GM21367 (cell line): ENCODE results near the gene LSM4.
"Not testable (repeated sequence)": the region's sequence is repeated elsewhere in the genome, so short reads cannot be mapped to it uniquely, and the experiment has no call there.

ENCODE experiments used
- ATAC-seq: cut with Tn5 transposase; IDR thresholded peaks from one replicate; pipeline ENCODE4 v1.9.1; 2021; ENCODE audit not compliant: unreplicated experiment

The LSM4 gene

DNA sequence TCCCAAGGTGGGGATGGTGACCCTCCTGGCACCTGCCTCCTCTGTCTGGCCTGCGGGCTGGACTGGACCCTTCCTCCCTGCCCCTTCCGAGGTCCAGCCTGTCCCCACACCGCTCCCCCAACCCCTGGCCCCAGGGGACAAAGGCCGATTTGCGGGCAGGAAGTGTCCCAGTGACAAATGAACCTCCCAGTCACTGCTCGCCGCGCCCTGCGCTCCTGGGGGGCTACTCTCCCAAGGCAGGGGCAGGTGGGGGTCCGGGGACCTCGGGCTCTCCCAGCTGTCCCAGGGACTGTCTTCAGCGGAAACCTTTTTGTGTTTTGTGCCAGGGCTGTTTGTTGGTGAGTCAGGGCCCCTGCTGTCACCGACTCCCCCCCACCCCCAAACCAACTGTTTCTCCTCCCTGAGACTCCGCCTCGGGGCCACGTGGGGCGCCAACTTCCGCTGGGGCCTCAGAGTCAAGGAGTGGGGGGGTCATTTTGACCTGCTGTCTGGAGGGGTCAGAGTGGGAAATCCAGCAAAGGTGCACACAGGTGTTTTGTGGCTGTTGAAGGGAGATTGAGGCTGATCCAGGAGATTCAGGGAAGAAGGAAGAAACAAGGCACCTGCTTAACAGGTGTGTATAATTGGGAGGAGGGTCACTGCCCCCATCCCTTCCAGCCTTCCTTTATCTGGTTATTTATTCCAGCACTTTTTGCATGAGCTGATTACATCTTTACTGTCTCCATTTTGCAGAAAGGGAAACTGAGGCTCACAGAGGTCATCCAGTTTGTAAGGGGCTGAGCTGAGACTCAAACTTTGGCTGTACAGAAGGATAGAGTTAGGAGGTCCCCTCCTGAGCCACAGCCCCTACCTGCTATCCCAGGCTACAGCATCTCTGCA is 18.4 kb upstream of the LSM4 start:
- no peak for ATAC-seq

DNA sequence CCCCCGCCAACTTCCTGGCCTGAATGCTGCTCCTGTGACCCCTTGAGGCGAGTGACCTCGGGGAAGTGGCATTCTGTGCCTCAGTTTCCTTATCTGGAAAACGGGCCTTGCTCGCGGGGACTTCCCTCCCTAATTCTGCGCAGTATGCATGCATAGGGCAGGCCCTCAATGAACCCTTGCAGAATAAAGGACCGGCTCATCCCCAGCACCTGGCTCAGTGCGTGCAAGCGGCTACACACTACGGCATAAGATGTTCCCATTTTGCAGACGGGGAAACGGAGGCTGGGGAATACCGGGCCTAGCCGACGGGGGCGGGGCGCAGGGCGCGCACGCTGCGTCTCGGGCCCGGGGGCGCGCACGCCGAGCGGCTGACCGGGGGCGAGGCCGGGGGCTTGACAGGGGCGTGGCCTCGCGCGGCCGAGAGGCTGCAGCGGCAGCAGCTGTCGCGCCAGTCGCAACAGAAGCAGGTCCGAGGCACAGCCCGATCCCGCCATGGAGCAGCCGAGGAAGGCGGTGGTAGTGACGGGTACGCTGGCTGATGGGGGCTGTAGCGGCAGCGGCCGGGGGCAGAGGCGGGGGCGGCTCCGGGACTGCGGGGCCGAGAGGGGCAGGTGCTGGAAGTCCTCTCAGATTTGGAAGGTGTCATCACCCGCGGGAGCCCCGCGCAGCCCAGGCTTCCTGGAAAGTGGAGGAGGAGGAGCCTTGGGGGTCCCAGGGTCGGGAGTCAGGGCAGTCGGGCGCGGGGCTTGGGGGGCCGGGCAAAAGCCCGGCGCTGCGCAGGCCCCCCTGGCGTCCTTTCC is 17.5 kb upstream of the LSM4 start, which contains the start of gene PGPEP1:
Gene PGPEP1 (plus strand): TSS at position 409 of the 800 bp plus-strand sequence. CDS start 84 bp downstream, at position 493.
- no peak for ATAC-seq

DNA sequence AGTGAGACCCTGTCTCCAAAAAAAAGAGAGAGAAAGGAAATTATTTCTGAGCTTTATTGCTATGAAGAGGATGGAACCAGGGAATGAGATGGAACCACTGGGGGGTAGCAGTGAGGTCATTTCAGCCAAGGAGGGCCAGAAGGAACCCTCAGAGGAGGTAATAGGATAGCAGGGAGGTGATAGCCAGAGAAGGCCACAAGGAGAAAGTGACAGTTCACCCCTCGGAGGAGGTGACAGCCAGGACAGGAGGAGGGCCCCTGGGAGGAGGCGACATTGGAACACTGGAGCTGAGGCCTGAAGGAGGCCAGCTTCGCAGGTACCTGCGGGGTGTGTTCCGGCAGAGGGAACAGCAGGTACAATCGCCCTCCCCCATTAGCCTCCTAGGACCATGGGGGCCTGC is 16.8 kb upstream of the LSM4 start:
- no peak for ATAC-seq

DNA sequence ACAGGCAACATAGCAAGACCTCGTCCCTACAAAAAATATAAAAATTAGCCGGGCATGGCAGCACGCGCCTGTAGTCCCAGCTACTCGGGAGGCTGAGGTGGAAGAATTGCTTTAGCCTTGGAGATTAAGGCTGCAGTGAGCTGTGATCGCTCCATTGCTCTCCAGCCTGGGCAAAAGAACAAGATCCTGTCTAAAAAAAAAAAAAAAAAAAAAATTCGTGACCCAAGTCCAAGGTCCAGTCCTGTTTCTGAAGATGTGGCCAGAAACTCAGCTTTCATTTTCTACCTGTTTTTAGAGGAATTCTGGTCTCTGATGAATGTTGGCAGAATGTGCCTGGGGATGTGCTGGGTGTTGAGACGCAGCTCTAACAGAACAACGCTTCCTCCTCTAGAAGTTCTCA is 15.7 kb upstream of the LSM4 start:
- ATAC-seq = no peak

DNA sequence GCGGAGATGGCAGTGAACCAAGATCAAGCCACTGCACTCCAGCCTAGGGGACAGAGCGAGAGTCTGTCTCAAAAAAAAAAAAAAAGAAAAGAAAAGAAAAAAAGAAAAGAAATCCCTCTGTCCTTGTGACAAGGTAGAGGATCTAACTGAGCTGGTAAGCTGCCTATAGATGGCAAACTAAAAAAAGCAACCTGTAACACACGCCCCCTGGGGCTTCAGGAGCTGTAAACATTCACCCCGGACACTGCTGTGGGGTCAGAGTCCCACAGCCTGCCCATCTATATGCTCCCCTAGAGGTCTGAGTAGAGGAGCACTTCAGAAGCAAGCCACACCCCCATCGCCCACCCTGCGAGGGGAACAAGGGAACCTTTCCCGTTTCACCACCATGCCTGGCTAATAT is 13.2 kb upstream of the LSM4 start:
- ATAC-seq = no peak

DNA sequence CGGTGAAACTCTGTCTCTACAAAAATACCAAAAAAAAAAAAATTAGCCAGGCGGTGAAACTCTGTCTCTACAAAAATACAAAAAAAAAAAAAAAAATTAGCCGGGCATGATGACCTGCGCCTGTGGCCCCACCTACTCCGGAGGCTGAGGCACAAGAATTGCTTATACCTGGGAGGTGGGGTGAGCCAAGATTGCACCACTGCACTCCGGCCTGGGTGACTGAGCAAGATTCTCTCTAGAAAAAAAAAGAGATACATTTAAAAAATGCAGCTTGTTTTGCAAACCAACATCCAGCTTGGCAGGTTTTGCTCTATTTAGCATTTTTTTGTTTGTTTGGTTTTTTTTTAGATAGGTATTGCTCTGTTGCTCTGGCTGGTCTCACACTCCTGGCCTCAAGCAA is 10.8 kb upstream of the LSM4 start:
- ATAC-seq = no peak

DNA sequence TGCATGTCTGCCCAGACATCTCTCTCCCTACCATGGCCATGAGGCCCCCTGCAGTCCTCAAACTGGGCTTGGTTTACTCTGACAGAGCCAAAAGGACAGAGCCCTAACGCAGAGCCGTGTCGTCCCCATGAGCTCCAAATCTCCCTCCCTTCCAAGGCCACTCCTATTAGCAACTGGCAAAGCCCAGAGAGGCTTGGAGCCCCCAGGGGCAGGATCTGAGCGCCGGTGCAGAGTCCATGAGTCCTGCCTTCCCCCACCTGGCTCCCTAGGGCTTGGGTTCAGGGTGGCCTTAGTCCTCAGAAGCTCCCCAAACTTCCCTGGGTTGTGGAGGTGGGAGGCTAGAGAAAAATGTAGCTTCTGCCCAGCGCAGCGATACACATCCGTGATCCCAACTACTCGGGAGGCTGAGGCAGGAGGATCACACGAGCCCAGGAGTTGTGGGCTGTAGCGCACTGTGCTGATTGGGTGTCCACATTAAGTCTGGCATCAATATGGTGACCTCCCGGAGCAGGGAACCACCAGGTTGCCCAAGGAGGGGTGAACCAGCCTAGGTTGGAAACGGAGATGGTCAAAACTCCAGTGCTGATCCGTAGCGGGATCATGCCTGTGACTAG is 10.1 kb upstream of the LSM4 start:
- no peak for ATAC-seq

DNA sequence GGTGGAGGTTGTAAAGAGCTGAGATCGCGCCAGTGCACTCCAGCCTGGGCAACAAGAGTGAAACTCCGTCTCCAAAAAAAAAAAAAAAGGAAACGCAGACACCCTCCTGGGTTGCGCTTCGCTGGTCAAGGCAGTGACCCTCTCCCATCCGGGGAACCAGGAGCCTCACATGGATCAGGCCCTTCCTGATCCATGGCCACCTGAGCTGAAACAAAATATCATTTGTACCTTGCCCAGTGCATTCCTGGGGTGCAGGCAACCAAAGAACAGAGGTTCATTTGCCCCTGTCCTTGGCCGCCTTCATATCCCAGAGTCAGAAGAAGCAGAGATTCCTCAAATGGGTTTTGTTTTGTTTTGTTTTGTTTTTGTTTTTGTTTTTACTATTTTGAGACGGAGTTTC is 8.0 kb upstream of the LSM4 start:
- no peak for ATAC-seq

DNA sequence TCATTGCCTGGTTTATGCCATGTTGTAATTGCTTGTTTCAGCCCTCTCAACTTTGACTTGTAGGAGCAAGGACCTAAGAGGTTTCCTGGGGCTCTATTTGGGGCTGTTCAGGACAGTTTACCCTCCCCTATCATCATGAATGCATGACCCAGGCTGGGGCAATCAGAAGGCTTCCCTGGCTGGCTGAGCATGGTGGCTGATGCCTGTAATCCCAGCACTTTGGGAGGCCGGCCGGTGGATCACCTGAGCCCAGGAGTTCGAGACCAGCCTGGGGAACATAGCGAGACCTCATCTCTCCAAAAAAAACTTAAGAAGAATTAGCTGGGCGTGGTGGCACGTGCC is 6.1 kb upstream of the LSM4 start:
- no peak for ATAC-seq

DNA sequence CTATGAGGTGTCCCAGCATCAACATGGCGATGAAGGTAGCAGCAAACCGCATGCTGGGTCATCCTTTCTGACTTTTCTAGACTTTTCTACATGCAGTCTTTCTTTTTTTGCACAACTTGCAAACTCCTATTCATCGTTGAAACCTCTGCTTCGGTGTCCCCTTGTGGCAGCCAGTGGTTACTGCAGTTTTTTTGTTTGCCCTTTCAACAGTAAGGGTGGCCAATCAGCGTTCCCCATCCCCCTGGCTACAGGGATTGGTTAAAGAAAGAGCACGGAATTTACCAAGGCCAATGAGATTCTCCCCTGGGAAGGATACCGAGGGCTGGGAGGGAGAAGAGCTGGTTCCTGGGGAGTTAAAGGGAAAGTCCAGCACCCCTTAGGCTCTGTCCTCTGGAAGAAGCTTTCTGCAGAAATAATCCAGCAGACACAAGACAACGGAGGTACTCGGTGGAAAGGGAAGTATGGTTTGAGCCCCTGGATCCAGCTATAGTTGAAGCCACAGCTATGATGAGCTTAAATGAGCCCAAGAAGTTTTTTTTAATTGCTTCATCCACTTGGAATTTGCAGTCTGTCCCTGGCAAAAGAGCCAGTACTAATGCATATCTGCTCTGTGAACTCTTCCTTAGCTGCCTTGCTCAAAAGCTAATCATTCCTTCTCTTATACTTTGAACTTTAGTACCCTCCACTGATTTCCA is 5.6 kb upstream of the LSM4 start:
- ATAC-seq = peak; percentile 74

DNA sequence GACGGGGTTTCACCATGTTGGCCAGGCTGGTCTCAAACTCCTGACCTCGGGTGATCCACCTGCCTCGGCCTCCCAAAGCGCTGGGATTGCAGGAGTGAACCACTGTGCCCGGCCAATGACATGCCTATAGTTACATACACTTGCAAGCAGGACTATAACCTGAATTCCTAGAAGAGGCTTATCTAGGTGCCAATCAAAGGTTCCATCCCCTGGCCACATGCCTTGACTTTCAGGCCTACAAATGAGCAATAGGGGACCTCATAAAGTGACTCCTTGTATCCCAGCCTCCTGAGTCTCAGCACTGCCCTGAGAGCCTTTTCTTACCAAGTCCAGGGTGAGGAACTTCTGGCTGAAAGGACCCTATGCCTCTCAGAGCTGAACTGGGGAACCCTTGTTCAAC is 3.9 kb upstream of the LSM4 start:
- ATAC-seq = no peak

DNA sequence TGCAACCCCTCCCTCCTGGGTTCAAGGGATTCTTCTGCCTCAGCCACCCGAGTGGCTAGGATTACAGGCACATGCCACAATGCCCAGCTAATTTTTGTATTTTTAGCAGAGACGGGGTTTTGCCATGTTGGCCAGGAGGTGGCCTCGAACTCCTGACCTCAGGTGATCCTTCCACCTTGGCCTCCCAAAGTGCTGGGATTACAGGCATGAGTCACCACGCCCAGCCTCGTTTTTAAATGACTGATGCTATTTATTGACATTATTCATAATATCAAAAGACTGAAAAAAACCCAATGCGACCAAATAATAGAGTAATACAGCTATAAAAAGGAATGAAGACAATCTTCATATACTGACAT is 1.5 kb upstream of the LSM4 start:
- ATAC-seq = not testable (repeated sequence)

DNA sequence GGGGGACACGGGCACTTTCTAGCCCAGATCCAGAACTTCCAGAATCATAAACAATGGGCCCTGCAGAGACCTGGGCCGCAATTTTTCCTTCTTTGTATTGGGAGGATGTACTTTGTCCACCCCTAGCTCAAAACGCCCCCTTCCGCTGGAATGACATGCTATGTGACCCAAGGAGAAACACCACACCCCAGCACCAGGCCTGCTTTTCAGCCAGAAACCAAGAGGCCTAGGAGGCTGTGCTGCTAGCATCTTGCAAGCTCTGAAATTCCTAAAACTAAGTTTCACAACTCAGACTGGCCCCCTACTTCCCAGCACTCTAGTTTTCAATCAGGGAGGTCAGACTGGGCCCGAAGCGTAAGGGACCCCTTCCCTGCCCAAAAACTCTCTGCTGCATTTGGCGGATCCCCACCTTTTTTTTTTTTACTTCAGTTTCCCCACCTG is 538 bp downstream of the LSM4 start:
- no peak for ATAC-seq

DNA sequence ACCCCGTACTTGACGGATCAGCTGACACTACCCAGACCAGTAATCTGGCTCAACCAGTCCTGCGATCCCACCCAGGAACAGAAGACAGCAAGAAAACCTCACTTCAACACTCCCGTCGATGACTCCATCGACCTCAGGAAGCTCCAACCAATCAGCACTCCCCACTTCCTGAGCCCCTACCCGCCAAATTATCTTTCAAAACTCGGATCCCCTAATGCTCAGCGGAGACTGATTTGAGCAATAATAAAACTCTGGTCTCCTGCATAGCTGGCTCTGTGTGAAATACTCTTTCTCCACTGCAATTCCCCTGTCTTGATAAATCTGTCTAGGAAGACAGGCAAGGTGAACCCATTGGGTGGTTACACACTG is 1.2 kb downstream of the LSM4 start:
- ATAC-seq = no peak

DNA sequence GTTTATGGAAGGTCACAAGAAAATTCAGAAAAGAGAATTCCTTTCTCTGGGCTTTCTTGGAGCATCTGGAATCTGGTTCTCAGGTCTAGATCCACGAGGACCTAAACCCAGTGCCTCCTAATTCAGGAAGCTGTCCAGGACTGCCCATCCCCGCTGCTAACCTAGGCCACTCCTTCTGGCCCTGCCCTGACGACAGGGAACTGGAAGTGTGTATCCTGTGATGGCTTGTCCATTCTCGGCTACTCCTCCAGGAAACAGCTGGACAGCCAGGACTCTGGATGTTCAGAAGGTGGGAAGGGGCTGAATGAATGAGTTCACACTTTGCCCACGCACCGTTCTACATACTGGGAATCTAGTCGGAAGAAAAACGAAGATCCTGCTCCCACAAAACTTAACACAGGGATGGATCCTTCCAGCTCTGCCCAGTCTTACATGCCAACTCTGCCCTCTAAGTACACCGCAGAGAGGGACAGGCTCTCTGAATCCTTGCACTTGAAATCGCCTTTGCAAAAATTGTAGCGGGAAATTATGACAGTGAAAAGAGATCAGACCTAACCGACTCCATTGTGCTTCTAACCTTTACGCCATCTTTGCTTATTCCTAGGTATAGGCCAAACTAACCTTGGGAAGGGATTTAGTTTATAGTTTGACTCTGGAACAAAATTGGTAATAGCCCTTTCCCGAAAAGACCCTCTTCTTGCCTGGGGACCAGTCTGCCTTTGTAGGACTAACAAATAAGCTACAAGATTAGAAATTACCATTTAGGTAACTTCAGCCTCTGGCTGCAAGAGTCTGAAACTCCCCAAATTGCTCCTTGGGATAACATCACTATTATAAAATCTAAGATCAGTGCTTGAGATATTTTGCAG is 1.8 kb downstream of the LSM4 start:
- no peak for ATAC-seq

DNA sequence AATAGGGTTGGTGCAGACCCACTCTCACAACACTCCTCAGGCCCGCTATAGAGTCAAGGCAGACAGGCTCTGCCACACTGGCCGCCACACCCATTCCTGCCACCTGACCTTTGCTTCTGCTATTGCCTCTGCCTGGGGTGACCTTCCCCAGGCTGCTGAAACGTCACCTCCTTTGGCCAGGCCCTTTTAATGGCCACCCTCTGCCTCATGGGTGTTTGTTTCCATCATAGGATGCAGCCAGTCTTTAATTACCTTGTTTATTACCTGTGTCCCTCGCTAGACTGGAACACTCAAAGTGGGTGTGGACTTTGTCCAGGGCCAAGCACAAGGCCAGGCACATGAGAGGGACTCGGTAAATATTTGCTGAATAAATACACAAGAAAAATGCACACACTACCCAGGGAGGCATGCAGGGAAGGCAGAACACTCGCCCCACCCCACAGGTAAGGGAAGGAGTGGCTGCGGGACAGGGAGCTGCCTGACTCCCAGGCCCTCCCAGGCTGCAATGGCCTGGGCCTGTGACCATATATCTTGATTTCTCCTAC is 3.2 kb downstream of the LSM4 start:
- no peak for ATAC-seq

DNA sequence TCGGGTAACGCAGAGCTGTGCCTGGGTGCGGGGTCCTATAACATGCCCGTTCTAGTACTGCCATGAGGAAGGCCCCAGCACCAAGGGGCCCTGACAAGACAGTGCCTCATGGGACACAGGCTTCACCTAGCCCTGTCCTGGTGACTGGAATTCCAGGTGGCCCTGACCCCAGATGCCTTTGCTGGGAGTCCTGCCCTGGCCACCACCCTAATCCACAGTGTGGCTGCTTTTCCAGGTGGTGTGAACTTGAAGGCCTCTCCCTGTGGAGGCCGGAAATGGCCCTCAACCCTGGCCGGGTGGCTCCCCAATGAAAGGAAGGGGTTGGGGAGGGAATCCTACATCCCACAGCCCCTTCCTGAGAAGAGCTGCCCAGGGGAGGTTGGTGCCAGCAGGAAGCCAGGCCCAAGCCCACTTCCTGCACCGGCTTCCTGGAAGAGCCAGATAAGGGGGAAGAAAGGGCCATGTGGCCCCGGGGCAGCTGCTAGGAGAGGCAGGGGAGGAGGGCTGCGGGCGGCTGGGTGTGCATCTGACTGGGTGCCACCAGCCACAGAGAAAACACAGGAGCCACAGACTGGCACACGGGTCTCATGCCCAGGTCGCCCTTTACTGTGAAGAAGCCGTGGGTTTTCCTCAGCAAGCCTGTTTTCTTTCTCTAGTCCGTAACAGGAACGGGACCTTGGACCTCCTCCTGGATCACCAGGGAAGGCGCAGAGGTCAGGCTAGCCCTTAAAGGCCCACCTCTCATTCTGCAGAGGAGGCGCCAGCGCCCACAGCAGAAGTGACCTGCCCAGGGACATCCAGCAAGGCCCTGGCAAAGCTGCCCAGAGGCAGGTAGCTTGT is 4.7 kb downstream of the LSM4 start:
- no peak for ATAC-seq

DNA sequence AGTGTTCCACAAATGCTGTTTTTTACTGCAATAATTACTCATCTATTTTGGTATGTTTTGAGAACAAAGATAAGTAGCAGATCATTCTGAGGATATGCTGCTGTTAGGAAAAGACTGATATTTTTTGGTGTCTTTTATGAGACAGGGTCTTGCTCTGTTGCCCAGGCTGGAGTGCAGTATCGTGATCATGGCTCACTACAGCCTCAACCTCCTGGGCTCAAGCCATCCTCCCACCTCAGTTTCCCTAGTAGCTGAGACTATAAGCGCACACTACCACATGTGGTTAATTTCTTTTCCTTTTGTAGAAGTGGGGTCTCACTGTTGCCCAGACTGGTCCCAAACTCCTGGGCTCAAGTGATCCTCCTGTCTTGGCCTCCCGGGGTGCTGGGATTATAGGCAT is 9.5 kb downstream of the LSM4 start:
- no peak for ATAC-seq

DNA sequence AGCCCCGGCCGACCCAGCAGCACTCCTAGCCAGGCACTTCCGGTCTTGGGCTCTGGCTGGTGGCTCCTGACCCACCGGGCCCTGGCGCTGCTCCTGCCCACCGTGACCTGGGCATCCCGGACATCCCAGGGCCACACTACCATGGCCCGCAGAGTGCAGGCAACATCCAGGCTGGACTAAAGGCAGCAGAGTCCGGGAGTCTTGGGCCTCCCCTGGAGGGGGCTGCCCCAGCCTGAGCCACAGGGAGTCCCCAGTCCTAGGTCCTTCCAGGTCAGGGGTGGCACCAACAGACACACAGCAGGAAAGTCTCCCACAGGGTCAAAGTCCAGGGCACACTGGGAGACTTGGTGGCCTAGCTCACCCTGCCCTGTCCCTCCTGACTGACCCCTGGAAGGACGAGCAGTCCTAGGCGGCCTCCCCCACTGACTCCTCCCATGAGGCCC is 10.8 kb downstream of the LSM4 start:
- no peak for ATAC-seq
